C4-2B (cell line): ENCODE measurements around the gene PCDH15.
"Not testable (repeated sequence)": the region's sequence is repeated elsewhere in the genome, so short reads cannot be mapped to it uniquely, and the experiment has no call there.

Experiments
- H3K27ac ChIP-seq: fragments of 450-650 bp; 2 replicates; pipeline ENCODE4 v1.5.1; 2017
- ZFX ChIP-seq: fragments of 450-650 bp; IDR thresholded peaks from 2 replicates; pipeline ENCODE4 v1.6.1; 2017
- TF ChIP-seq, protein P1 (sequence below): fragments of 450-650 bp; conservative IDR thresholded peaks from 2 replicates; pipeline ENCODE4 v1.5.1; 2017; ENCODE audit warnings: mild to moderate bottlenecking

PCDH15 gene

DNA sequence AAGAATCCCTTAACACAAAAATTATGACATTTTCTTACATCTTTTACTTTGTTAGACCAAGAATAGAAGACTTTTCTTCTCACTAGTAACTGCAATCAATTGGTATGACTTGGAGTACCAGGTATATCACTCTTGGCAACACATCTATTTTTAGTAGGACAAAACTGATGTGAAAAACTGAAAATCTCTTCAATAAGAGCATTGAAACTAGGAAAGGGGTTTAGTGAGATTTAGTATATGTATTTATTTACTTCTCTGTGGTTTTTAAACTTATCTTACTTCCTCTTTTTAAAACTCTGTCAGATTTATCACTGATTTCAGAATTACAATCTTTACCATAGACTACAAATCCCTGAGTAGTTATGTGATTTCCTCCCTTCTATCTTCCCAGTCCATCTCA is 366.2 kb downstream of the PCDH15 start:
- H3K27ac ChIP-seq: no peak overlapping the region
- no peak for TF ChIP-seq ZFX
- TF ChIP-seq, protein P1, sequence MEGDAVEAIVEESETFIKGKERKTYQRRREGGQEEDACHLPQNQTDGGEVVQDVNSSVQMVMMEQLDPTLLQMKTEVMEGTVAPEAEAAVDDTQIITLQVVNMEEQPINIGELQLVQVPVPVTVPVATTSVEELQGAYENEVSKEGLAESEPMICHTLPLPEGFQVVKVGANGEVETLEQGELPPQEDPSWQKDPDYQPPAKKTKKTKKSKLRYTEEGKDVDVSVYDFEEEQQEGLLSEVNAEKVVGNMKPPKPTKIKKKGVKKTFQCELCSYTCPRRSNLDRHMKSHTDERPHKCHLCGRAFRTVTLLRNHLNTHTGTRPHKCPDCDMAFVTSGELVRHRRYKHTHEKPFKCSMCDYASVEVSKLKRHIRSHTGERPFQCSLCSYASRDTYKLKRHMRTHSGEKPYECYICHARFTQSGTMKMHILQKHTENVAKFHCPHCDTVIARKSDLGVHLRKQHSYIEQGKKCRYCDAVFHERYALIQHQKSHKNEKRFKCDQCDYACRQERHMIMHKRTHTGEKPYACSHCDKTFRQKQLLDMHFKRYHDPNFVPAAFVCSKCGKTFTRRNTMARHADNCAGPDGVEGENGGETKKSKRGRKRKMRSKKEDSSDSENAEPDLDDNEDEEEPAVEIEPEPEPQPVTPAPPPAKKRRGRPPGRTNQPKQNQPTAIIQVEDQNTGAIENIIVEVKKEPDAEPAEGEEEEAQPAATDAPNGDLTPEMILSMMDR: no peak

DNA sequence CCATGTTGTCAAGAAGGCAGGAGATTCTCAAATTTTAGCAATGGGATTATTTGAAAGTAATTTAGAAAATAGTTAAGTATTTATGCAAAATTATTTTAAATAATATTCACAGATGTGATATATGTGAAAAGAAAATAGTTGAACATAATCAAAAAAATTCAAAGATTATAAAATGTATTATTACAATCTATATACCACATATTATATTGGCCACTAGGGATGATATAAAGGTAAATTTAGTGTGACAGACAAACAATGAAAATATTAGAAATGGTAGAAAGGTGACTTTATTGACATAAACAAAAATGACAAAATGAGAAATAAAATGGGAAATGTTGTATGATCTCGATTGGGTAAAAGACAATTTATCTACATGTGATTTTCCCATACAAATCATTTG is 385.5 kb downstream of the PCDH15 start:
- no peak overlapping the region for H3K27ac ChIP-seq

DNA sequence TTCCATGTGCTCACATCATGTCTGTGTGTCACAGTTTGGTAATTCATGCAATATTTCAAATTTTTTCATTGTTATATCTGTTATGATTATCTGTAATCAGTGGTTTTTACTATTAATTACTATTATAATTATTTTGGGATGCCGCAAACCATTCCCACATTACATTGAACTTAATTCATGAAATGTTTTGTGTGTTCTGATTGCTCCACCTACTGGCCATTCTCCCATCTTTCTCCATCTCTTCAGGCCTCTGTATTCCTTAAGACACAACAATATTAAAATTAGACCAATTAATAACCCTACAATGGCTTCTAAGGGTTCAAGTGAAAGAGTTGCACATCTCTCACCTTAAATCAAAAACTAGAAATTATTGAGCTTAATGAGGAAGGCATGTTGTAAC is 398.5 kb downstream of the PCDH15 start:
- TF ChIP-seq, protein P1: peak; percentile 77
- no peak for TF ChIP-seq ZFX
- H3K27ac ChIP-seq: no peak overlapping the region

More for the DNA sequence above, 385.5 kb downstream of the PCDH15 start:
- TF ChIP-seq, protein P1: peak; percentile 57
- TF ChIP-seq ZFX: no peak

DNA sequence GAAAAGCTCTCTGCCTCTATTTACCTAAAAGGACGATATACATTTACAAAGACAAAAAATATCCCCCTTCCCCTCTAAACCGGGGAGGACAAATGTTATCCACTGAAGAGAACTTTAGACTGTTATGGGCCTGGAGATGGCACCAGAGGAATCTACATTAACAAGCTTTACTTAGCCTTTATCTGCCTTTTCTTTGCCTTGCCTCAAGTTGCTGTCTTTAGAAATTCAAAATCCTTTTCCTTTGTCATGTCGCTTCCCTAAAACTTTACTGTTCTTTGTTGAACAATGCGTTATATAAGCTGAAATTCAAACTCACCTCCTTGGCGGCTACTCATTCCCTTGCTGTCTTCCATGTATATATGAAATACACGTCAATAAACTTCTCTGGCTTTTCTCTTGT is 405.0 kb downstream of the PCDH15 start:
- H3K27ac ChIP-seq: no peak overlapping the region
- no peak for TF ChIP-seq ZFX
- TF ChIP-seq, protein P1: no peak

DNA sequence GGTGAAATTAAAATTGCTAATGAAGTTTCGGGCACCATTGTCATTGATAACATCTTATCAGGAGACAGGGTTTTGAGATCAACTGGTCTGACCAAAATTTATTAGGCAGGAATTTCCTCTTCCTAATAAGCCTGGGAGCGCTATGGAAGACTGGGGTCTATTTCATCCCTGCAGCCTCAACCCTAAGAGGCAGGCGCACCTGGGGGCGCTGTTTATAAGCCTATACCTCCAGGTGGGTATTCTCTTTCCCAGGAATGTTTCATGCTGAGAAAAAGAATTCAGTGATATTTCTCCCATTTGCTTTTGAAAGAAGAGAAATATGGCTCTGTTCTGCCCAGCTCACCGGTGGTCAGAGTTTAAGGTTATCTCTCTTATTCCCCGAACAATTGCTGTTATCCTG is 406.4 kb downstream of the PCDH15 start:
- H3K27ac ChIP-seq: not testable (repeated sequence)

DNA sequence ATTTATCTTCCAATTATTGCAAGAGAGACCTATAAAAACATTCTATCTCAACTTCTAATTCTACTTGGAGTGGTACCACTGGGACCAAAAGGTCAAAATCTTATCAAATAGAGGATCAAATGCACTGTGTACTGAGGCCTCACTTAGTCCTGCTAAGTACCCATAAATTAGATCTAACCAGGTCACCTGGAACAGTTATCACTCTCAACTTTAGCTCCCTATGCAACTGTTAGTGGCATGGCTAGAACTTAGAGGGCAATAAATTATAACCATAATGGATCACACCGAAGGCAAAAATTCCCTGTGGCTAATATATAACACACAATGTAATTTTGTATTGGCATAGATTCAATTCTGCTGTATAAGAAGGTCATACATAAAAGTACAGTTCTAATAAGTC is 428.9 kb downstream of the PCDH15 start:
- H3K27ac ChIP-seq: no peak overlapping the region
- no peak for TF ChIP-seq ZFX
- TF ChIP-seq, protein P1: no peak

DNA sequence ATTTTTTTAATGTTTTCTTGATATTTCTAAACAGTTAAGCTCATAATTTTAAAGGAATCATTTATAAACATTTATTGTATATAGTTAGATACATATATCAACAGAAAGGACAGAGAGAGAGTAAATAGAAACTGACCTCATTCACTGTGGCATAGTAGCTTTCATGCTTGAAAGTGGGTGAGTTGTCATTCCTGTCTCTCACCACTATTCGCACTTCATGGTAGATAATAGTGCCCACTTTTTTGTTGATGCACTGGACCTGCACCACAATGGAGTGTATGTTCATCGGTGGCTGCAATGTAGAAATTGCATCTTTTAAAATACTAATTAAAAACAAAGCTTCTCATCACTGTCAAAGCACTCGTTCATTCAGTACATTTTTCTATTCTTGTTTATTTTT is 432.0 kb downstream of the PCDH15 start:
- TF ChIP-seq ZFX: no peak
- TF ChIP-seq, protein P1: peak; percentile 16
- H3K27ac ChIP-seq: no peak overlapping the region

DNA sequence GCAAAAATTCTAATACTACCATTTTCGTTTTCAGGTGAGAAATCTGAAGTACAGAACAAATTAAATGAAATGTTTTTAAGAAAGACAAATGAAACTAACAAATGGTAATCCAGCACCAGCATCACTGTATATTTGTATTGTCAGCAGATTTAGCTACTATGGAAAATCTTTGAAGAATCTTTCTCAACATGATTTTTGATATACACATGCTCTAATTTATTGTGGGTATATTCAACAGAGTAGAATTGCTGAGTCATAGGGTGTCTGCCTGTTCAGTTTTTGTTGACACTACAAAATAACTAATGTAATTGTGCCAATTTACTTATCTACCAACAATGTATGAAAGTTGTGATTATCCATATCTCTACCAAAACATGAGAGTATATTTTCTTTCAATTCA is 437.6 kb downstream of the PCDH15 start:
- TF ChIP-seq ZFX: no peak
- TF ChIP-seq, protein P1: no peak
- H3K27ac ChIP-seq: no peak overlapping the region
